ENCODE data around the gene STYXL2.

DNA sequence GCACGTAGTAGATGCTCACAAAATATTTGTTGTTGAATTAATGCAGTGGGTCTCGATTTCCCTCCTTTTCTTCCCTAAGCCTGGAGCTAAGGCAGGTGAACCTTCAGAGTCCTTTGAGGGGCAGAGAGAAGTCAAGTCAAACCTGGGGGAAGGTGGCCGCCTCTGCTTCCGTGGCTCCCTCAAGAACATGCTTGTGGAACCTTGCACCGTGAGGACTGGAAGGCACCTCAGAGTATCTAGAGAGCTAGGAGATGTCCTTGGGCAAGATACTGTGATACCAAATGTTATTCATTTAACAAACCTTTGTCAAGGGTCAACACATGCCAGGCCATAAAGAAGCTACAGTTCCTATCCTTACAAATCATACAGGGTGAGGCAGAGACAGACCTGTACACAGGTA is 42.0 kb upstream of the STYXL2 start:
- TF ChIP-seq, protein P1, sequence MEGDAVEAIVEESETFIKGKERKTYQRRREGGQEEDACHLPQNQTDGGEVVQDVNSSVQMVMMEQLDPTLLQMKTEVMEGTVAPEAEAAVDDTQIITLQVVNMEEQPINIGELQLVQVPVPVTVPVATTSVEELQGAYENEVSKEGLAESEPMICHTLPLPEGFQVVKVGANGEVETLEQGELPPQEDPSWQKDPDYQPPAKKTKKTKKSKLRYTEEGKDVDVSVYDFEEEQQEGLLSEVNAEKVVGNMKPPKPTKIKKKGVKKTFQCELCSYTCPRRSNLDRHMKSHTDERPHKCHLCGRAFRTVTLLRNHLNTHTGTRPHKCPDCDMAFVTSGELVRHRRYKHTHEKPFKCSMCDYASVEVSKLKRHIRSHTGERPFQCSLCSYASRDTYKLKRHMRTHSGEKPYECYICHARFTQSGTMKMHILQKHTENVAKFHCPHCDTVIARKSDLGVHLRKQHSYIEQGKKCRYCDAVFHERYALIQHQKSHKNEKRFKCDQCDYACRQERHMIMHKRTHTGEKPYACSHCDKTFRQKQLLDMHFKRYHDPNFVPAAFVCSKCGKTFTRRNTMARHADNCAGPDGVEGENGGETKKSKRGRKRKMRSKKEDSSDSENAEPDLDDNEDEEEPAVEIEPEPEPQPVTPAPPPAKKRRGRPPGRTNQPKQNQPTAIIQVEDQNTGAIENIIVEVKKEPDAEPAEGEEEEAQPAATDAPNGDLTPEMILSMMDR (IDR thresholded peaks at IDR 0.05) = no peak
- TF ChIP-seq EZH2 (IDR thresholded peaks at IDR 0.05; ENCODE audit: borderline replicate concordance, insufficient read depth, low read depth, low read length, poor library complexity, severe bottlenecking) = no peak

Measured in B cell (primary cell).